NCI-H1105 treated with DMSO at 0.1 percent for 48 hours (cell line): Measurements from ENCODE around the gene LMX1B.
"Not testable (repeated sequence)": the region's sequence is repeated elsewhere in the genome, so short reads cannot be mapped to it uniquely, and the experiment has no call there.

Source experiments
- DNase-seq: peaks from one replicate; lab custom pipeline; 2025; lab: John Stamatoyannopoulos, UW

LMX1B gene

DNA sequence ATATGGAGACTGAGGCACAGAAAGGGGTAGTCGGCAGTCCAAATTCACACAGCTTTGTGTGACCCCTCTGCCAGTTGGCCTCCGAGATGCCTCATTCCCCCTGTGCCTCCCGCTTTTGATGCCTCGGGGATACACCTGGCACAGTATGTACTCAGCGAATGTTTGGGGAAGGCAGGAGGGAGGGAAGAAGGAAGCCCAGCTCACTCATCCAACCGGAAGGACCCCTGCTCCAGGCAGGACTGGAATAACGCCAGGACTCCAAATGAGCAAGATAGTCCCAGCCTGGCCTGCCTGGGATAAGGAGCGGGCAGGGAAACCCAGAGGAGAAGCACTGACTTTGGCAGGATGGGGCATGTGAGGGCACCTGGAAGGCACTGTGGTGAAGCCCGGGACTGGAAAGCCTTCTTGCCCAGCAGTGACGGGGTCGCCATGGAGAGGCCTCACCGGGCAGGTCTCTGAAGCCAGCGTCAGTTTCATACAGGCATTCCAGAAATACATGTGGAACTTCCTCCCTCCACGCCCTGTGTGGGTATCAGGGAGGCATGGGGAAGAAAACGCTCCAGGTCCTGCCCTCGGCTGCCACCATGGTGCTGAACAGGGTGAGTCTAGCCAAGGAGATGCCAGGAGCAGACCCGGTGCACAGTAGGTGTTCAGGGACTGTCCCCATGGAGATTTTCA is 20.3 kb downstream of the LMX1B start:
- no peak for DNase-seq

DNA sequence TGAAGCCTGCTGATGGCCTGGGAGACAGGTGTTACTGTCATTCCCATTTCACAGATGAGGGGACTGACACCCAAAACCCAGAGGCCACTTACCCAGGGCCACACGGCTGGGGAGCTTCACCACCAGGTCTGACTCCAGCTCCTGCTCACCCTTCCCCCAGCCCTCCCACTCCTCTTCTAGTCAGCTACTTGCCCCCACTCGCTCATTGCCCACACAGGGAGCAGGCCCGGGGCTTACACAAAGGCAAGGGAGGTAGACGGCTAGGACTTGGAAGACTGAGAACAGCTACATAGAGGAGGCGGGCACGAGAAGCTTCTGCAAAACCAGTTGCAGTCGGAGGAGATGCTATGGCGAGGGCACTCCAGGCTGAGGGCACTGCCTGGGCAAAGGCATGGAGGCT is 21.3 kb downstream of the LMX1B start:
- DNase-seq = no peak

DNA sequence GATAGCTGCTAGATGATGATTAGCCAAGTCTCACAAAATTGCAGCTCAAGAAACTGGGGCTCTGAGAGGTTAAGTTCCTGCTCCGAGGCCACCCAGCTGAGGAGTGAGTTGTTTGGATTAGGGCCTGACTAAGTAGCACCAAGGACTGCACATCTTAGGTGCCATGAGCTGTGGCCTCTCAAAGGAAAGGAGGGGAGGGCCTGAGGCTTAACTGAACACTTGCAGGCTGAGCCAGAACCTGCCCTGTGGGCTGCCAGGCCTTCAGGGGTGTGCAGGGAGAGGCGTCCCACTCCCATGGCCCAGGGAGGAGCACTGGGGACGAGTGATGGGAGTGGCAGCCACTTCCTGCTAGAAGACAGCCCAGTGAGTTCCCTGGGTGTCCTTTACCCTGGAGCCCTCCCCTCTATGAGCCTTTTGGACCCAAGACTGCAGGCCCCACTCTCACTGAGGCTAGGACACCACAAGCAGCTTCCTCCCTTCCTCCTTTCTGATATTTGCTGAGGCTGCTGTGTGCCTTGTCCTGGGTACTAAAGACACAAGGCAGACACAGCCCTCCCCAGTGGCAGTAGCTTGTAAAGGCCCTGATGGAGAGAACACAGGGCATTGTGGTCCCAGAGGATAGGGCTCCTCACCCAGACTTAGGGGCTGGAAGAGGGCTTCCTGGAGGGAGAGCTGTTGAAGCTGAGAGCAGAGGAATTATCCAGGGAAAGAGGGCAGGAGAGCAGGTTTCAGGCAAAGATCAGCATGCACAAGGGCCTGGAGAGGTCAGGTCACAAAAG is 22.1 kb downstream of the LMX1B start:
- no peak for DNase-seq

DNA sequence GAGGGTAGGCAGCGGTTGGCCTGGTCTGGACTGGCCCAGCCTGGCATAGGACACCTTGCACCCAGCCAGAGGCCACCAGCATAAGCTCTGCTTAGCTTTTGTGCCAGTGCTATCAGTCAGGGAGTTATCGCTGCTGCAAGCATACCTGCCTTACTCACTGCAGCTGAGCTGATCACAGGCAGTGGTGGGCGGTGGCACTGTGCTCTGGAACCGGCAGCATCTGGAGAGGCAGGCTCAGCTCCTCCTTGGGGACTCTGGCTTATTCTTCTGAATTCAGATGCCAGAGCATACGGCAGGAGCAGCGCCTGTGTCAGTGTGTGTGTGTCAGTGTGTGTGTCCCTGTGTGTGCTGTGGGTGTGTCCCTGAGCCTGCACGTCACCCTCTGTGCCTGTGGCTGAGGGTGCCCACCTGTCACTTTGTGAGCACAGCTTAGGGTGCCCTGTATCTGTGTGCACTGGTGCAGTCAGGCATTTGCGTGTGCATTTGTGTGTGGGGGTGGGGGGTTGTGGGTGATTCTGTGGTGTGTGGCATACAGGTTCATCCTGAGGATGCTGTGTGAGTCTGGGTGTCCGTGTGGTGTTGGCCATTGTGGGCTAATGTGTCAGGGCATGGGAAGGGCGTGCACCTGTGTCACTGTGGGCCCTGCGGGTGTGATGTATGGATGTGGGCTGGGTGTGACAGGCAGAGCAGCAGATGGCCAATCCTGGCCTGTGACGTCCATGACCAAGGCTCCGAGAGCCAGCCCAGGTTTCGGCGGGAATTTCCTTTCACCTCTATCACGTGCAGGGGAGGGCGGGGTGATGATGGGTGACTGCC is 23.5 kb downstream of the LMX1B start:
- DNase-seq = no peak

DNA sequence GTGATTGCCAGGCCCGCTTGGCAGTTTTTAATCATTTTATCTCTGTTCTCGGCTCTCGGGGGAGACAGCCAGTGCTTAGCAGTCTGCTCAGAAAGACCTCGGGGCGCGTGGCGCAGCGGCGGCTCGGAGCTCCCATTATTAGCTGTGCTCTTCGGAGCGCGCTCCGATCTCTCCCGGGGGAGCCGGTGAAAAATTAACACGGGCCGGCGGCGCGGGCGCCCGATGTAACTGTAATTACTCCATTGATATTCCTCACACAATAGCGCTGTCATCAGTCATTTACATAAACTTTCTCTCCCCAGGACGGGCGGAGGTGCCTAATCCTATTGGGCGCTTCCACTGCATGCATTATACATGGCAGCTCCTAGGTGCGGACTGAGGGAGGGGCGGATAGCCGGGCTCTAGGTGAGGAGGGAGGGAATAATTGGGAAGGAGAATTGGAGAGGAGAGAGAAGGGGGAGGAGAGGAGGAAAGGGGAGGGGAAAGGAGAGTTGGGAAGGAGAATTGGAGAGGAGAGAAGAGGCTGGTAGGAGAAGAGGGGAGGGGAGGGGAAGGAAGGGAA is 24.9 kb downstream of the LMX1B start:
- peak; percentile 76 for DNase-seq

DNA sequence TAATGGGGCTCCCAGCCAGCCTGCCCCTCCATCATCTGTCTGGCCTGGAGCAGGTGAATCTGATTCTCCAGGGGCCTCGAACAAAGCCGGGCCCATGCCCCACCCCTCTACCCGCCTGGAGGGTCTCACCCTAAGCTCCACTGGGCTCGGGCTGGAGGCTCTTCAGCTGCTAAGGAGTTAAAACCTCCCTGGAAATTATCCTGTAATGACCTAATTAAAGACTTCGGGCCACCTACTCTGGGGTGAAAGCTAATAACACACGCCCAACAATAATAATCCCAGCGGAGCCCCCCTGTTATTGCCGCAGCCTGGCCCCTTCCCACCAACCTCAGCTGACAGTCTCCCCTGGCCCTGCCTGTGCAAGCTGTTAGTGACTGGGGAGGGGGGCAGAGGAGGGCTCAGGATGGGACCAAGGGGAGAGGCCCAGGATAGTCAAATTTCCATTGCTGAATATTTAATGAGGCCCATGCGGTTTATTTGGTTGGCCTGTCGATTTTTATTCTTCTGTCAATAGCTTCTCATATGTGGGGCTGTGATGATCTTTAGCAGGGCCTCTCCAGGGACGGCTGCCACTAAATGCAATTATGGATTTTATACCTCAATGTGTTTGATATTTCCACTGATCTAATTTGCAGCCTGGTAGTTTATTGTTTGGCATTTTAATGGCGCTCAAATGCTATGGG is 25.7 kb downstream of the LMX1B start:
- DNase-seq = no peak

DNA sequence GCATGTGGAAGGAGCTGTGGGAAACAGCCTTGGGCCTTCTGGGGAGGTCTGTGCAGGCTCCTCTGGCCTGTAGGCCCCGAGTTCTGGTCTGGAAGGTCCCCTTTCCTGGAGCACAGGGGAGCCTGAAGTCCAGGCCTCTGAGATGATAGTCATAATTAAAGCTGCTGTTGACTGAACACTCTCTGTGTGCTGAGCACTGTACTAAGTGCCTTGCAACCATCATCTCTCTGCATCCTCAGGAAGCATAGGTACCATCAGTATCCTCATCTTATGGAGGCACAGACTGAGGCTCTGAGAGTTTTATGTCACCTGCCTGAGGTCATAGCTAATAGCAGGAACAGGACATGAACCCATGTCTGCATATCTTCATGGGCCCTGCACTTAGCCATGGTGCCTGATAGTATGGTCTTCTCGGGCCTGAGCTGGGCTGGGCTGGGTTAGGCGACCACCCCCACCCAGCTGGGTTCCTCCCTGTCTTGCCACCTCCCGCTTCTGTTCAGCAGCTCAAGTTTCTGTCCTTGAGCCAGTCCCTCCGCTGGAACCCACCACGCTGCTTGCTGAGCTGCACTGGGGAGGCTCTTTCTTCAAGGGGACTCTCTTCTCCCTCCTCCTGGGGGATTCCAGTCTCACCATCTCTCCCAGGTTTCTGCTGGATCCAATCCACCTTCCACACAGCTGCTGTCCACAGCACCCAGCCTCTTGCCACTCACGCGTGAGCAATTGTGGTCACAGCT is 27.6 kb downstream of the LMX1B start:
- DNase-seq = no peak

DNA sequence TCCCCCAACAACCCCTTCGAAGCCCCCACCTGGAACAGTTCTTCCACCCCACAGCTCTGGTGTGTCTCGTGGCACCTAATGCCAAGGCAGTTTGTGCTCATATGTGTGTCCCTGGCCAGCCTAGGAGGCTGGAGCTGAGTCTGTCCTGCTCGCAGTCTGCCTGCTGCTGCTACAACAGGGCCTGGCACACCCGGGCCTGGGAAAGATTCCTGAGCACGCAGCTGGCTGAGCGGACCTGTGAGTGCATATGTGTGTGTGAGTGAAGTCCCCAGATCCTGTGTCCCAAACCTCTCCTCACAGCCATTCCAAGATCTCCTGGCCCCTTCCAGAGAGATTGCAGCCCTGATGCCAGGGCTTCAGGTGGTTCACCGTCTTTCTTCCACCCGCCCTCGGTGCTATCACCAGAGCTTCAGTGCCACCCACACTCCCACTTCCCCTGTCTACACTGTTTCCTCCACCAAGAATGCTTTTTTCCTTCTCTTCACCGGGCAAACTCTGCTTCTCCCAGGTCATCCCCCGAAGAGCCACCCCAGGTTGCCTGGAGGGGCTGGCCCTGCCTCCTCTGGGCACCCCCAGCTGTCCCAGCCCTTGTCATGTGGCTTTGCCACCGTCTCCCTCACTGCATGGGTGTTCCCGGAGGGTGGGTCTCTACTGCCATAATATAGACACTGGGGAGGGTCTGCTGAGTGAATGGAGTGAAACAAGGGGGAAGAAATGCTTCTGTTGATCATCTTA is 28.4 kb downstream of the LMX1B start:
- no peak for DNase-seq

DNA sequence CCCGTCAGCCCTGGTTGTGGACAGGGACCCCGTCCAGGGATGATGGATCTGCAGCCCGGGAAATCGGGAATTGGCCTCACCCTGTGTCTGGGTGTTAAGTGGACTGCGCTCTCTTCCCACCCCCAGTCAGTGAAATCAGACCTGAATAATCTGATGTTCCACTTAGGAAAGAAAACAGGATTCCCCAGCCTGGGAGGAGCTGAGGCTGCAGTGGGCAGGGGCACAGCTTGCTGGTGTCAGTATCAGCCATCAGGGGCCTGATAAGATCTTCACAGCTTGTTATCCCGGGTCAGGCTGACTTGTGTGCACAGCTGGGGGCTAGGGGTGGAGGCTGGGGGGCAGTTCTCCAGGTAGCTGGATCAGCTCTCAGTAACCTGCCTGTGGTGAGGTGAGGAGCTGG is 29.1 kb downstream of the LMX1B start:
- DNase-seq = no peak

DNA sequence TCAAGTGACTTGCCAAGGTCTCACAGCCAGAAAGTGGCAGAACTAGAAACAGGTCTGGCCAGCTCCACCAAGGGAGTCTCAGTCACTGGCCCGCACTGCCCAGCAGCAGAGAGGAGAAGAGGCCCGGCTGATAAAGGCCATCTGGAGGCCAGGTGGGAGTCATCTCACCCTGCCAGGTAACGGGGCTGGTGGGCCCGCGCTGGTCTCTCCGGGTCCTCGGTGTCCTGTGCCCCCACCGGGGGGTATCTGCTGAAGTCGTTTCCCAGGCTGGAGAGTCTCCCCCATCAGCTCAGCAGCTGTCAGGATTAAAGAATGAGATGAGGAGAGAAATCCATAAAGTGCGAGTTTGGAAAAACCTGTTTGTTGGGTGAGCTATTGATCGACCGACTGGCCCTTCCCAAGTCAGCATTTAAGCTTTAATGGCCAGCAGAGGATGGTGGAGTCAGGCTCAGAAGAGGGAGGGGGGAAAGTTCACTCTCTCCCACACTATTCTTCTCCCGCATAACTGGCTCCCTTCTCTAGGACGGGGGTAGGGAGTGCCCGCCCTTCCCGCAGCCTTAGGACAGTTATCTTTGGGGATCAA is 30.3 kb downstream of the LMX1B start:
- DNase-seq = no peak

DNA sequence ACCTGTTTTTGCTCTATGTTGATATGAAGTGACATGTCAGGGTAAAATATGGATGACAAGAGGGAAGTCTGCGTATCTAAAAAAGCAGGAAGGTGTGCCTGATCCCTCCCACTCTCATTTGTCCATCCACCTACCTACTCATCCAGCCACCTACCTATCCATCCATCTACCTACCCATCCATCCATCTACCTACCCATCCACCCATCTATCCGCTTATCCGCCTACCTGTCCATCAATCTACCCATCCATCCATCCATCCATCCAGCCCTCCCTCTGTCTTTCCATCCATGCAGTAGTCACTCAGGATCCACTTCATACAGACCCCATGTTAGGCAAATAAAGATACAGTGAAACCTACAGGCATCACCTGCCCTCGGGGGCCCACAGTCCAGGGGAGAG is 32.4 kb downstream of the LMX1B start:
- DNase-seq = no peak

DNA sequence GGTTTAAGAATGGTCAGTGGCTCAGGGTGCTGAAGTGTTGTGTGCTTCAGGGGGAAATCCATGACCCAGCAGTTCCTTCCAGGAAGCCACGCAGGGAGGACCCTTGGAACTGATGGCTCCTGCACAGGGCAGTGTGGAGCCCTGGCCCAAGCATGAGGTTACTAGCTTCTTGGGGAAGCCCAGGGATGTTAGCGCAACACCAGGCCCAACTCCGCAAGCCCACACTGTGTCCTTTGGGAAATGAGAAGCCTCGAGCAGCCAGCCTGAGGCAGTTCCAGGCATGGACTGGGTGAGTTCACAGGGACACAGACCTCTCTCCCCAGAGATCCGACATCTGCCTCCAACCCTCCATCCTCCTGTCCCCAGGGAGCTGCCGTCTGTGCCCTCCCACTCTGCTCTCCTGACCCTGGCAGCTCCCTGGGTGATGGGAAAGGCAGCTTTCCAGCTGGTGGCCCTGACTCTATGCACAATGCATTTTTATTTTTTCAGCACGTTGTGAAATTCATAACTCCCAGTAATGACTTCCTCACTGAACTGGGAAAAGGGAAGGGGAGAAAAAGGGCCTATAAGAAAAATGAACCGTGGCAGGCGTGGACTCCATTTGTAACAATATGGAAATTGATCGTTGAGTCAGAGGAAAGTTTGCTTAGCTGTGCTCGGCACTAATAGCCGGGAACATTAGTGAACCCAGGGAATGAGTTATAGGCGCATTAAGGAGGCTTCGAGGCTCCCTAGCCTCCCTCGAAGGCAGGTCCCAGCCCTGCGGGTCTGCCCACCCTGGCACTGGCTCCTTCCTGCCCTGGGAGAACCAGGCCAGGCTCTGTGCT is 34.1 kb downstream of the LMX1B start:
- no peak for DNase-seq

DNA sequence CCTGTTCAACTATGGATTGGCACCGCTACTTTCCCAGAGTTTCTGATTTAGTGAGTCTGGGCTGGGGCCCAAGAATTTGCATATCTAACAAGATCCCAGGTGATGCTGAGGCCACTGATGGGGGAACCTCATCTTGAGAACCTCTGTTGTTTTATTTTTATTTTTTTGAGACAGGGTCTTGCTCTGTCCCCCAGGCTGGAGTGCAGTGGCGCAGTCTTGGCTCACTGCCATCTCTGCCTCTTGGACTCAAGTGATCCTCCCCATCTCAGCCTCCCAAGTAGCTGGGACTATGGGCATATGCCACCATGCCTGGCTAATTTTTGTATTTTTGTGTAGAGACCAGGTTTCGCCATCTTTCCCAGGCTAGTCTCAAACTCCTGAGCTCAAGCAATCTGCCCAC is 35.7 kb downstream of the LMX1B start:
- DNase-seq = no peak

DNA sequence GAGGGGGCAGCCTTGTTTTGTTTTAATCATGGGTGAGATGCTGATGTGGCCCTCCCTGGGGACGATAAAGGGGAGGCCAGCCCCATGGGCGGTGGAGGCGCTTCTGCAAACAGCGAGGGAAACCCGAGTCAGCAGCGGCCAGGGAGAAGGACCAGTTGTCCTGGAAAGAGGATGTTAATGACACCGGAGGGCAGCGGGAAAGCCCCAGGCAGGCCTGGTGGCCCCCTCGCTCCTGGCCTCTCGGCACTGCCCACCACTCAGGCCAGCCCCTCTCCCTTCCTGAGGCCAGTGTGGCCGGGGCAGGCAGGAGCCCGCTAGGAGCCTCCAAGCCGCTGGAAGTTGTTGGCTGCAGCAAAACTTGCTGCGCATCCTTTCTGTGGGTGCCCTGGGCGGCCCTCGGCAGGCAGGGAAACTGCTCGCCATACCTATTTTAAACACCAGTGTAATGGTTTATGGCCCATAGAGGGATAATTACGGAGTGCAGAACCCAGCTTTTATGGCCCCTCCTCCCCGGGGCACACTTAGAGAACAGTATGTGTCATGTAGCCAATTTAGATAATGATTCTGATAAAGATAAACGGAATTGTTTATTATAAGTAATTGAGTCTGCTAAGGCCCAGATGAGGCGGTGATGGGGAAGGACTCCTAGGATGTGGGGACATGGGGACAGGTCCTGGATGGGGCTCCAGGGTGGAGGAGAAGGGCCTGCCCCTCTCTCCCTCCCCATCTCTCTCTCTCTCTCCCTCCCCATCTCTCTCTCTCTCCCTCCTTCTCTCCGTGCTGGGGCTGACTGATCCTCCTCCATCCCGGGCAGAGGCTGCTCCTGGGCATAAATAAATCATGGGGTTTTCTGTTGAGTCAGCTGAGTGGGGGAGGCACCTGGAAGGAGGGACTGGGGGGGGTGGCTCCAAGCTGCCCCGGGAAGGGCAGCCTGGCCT is 36.9 kb downstream of the LMX1B start:
- DNase-seq = peak; percentile 28

DNA sequence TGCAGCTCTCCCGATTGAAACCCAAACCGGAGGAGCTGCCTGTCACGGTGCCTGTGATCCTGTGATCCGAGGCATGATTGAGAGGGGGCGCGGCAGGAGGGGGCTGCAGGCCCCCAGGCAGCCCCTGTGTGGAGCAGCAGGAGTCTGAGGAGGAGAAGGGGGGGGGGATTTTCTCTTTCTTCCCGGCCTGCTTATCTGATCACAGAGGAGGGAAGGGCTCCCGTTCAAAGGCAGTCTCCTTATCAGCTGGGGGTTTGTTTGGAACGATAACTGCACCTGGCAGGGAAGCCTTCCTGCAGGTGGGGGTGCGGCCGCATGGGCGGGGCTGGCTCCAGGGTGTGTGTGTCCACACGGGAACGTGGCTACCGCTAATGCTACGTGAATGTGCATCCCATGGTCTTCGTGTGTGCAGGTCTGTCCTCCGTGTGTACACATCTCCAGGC is 38.4 kb downstream of the LMX1B start:
- DNase-seq = no peak

DNA sequence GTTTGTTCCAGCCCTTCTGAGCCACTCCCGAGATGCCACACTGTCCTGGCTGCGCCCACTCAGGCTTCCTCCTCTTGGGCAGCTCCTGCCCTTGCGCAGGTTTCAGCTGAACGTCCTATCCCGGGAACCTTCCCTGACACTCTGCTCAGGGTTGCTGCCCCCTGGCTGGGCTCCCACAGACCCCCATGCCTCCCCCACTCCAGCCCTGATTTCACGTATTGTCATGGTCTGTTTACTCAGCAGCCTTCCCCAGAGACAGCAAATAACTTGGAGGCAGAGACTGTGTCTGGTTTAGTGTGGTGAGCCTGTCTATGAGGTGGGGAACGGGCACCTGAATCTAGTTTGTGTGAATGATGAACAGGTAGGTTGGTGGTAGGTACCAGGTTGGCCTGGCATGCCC is 40.4 kb downstream of the LMX1B start:
- DNase-seq = no peak

DNA sequence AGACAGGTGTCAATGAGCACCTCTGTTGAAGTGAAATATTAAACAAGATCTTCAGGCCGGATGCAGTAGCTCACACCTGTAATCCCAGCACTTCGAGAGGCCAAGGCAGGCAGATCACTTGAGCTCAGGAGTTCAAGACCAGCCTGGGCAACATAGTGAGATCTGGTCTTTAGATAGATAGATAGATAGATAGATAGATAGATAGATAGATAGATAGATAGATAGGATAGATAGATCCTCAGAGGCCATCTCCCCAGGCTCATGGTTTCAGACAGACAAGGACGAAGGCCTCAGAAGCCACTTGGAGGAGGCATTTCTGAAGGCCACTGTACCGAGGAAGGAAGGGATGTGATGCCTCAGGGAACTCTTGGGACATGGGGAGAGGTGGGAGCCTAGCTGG is 42.5 kb downstream of the LMX1B start:
- DNase-seq = not testable (repeated sequence)

DNA sequence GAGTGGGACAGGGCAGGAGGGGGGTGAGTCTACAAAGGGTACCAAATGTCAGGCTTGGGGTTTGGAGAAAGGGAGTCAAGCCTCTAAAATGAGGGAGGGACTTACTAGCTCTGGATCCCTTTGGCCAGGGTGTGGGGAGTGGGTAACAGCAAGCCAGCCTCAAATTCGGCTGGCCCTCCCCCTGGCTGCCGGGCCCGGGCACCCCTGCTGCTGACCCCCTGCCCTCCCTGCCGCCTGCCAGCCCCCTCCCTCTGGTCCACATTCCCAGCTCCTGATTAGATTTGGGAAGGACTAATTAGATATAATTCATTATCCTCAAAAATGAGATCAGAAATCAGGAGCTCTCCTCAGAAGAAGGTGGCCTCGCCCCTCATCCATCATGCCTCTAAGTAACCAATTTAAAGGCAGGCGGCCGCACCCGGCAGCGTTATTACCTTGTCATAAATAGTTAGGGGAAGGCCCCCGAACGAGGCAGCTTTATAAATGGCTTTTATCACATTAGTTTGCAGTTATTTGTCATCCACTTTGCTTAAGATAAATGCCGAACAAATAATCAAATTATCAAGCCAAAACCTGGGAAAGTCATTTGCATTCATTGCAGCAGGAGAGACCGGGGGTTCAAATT is 44.6 kb downstream of the LMX1B start:
- DNase-seq = no peak
